K562 (cell line): Measurements from ENCODE around the gene ITGA1. TPM values are rescaled to one million over a fixed set of nuclear protein-coding genes. Genes with fewer than 3 reads are reported as not detected.

Source experiments
- ATAC-seq: fragments of 200-7000 bp; cut with Tn5 transposase; 3 replicates; pipeline ENCODE4 v1.9.1; 2020; ENCODE audit warnings: moderate library complexity
- BruUV-seq: library from RNA; stranded (reverse); fragments of 400-500 nt; replicated peaks from 2 replicates; lab custom pipeline; 2021; lab: Mats Ljungman, UMichigan
- CTCF ChIA-PET: fragments of 300-600 bp; formaldehyde crosslinking; extraction: SDS; loops from one replicate; lab custom pipeline; 2021; ENCODE audit warnings: low intra/inter-chr PET ratio; lab: Yijun Ruan, JAX
- POLR2A ChIA-PET: fragments of 300-600, 350-650 bp; sonication (Branson Sonifier 250); formaldehyde crosslinking; extraction: SDS; loops from one replicate; lab custom pipeline; 2021; ENCODE audit warnings: antibody characterized with exemption, inconsistent platforms; lab: Yijun Ruan, JAX
- DNase-seq, 4 experiments: peaks; one replicate each; pipeline versions ENCODE4 v3.0.0 to v3.0.0-alpha.2; 2011 to 2018; ENCODE audit warnings: low spot score in 3 of 4, mixed read lengths in 3 of 4; ENCODE audit errors: extremely low read depth in 1 of 4
- FAIRE-seq: peaks from 2 replicates; lab custom pipeline; 2011; peaks lifted over from hg19 to GRCh38; lab: Jason Lieb, UNC
- H2AFZ ChIP-seq: 2 replicates; pipeline ENCODE4 v1.6.0; 2011; ENCODE audit warnings: low read depth, low read length, control low read depth, inconsistent platforms
- H3K27ac ChIP-seq: fragments of 200-600 bp; 3 replicates; pipeline ENCODE4 v1.8.0; 2011; ENCODE audit warnings: low read depth, mild to moderate bottlenecking, control low read depth, inconsistent platforms, low read length, moderate library complexity, mixed read lengths; ENCODE audit errors: extremely low read depth
- H3K27me3 ChIP-seq, 2 experiments: fragments of 300-600 bp in 1 of 2; 2 replicates in 1 of 2; 3 replicates in 1 of 2; pipeline versions ENCODE4 v1.6.0 to v1.8.0; 2011; ENCODE audit warnings: inconsistent platforms in 2 of 2, low read length in 2 of 2, mild to moderate bottlenecking in 1 of 2, mixed read lengths in 1 of 2, moderate library complexity in 1 of 2; ENCODE audit not compliant: control insufficient read depth in 2 of 2, insufficient read depth in 2 of 2
- H3K36me3 ChIP-seq: fragments of 300-600 bp; 3 replicates; pipeline ENCODE4 v1.8.0; 2011; ENCODE audit warnings: mild to moderate bottlenecking, low read length, inconsistent platforms; ENCODE audit not compliant: control insufficient read depth, insufficient read depth
- H3K4me1 ChIP-seq, 2 experiments: fragments of 200-600 bp in 1 of 2; replicated peaks in 1 of 2; 2 replicates in 1 of 2; 3 replicates in 1 of 2; pipeline versions ENCODE4 v1.5.1 to v1.8.0; 2011; ENCODE audit warnings: inconsistent platforms in 2 of 2, low read length in 2 of 2, mild to moderate bottlenecking in 1 of 2, mixed read lengths in 1 of 2, moderate library complexity in 1 of 2; ENCODE audit not compliant: control insufficient read depth in 2 of 2, insufficient read depth in 2 of 2
- H3K4me2 ChIP-seq: 2 replicates; pipeline ENCODE4 v1.6.1; 2011; ENCODE audit warnings: low read length, control low read depth, inconsistent platforms, mixed read lengths; ENCODE audit not compliant: insufficient read depth
- H3K4me3 ChIP-seq: fragments of 200-600 bp; sonication (generic), shearing (Covaris generic); 2 replicates; pipeline ENCODE4 v1.5.1; 2016; ENCODE audit warnings: control low read depth, inconsistent platforms
- H3K79me2 ChIP-seq: fragments of 200-600 bp; 3 replicates; pipeline ENCODE4 v1.8.0; 2011; ENCODE audit warnings: low read length, inconsistent platforms; ENCODE audit not compliant: control insufficient read depth, insufficient read depth
- H3K9ac ChIP-seq, 2 experiments: 2 replicates each; pipeline versions ENCODE4 v1.6.0 to v1.6.1; 2011; ENCODE audit warnings: low read depth in 2 of 2, low read length in 2 of 2, control low read depth in 1 of 2, inconsistent platforms in 1 of 2, mild to moderate bottlenecking in 1 of 2, mixed read lengths in 1 of 2; ENCODE audit not compliant: insufficient read depth in 1 of 2
- H3K9me1 ChIP-seq: one replicate; pipeline ENCODE4 v1.6.0; 2011; ENCODE audit warnings: inconsistent platforms, mild to moderate bottlenecking, low read length, moderate library complexity; ENCODE audit not compliant: control insufficient read depth, insufficient read depth
- H3K9me3 ChIP-seq: replicated peaks from 2 replicates; pipeline ENCODE4 v1.5.1; 2011; ENCODE audit warnings: low read depth, low read length, inconsistent platforms; ENCODE audit not compliant: control insufficient read depth, insufficient read depth
- H4K20me1 ChIP-seq: replicated peaks from 2 replicates; pipeline ENCODE4 v1.6.1; 2011; ENCODE audit warnings: low read length, inconsistent platforms, mixed read lengths; ENCODE audit not compliant: control insufficient read depth, insufficient read depth
- MAFF ChIP-seq: IDR thresholded peaks from 2 replicates; pipeline ENCODE4 v1.6.1; 2012; ENCODE audit warnings: low read length, improper control_type of control experiment
- MNT ChIP-seq, 2 experiments: fragments of 450-650 bp; conservative IDR thresholded peaks; 2 replicates each; pipeline ENCODE4 v1.6.1; 2017; ENCODE audit warnings: mild to moderate bottlenecking in 2 of 2, moderate library complexity in 2 of 2
- MYBL2 ChIP-seq, 2 experiments: fragments of 450-650 bp in 1 of 2; sonication (generic) in 1 of 2; formaldehyde crosslinking in 1 of 2; IDR thresholded peaks; 2 replicates each; pipeline versions ENCODE4 v1.6.1 to v1.8.1; 2017 to 2022; ENCODE audit warnings: borderline replicate concordance in 1 of 2, inconsistent platforms in 1 of 2, low read depth in 1 of 2, mild to moderate bottlenecking in 1 of 2, missing genetic modification reagents in 1 of 2, moderate library complexity in 1 of 2
- POLR2A ChIP-seq: fragments of 450-650 bp; conservative IDR thresholded peaks from 2 replicates; pipeline ENCODE4 v1.6.1; 2016
- PTTG1 ChIP-seq: fragments of 450-650 bp; IDR thresholded peaks from 2 replicates; pipeline ENCODE4 v1.6.1; 2016; ENCODE audit warnings: low read depth, mild to moderate bottlenecking, missing genetic modification characterization, missing compliant biosample characterization
- TEAD1 ChIP-seq, 2 experiments: fragments of 450-650 bp in 1 of 2; sonication (generic) in 1 of 2; formaldehyde crosslinking; IDR thresholded peaks; 2 replicates each; pipeline versions ENCODE4 v1.4.0 to v1.8.0; 2020 to 2022; ENCODE audit warnings: mild to moderate bottlenecking in 2 of 2, missing genetic modification reagents in 1 of 2
- ZNF24 ChIP-seq: fragments of 450-650 bp; IDR thresholded peaks from 2 replicates; pipeline ENCODE4 v1.6.1; 2016
- ZNF507 ChIP-seq: conservative IDR thresholded peaks from 2 replicates; pipeline ENCODE4 v1.6.1; 2017; ENCODE audit warnings: missing genetic modification characterization, missing compliant biosample characterization
- ZNF76 ChIP-seq: fragments of 250-450 bp; sonication (Bioruptor Pico); IDR thresholded peaks from 2 replicates; pipeline ENCODE4 v1.4.0; 2020; ENCODE audit warnings: mild to moderate bottlenecking, moderate library complexity, borderline replicate concordance
- WGBS: fragments of 100-300 bp; shearing (Covaris generic); methylation state at CpG from one replicate; pipeline ENCODE4 v1.1.6; 2016; ENCODE audit warnings: low coverage, mixed read lengths; ENCODE audit not compliant: insufficient coverage; ENCODE audit errors: missing lambda C conversion rate; 5-methylcytosine and 5-hydroxymethylcytosine counted together
- in situ Hi-C: fragments of 300-500 bp; cut with MboI; formaldehyde crosslinking; loops from 4 replicates; pipeline ENCODE4 v1.15.0; 2018; ENCODE audit warnings: inconsistent platforms, mixed read lengths
- intact Hi-C: fragments of 100-400 bp; cut with micrococcal nuclease; formaldehyde crosslinking; loops from 2 replicates; pipeline ENCODE4 v1.14.2; 2022
- polyA plus RNA-seq, 8 experiments: library from polyadenylated mRNA; depleted of rRNA in 4 of 8; stranded (reverse) in 5 of 8; unstranded in 3 of 8; fragments of >200 nt; fragmentation: Nextera tagmentation in 2 of 8; fragmentation: Illumina TruSeq in 1 of 8; extraction: Ambion mirVana in 2 of 8; extraction: Trizol in 1 of 8; gene quantifications; 2 replicates each; pipeline versions ENCODE4 v1.2.1 to v1.2.3, GENCODE V29; 2011 to 2014; ENCODE audit warnings: inconsistent platforms in 1 of 8, missing spikeins in 1 of 8
- total RNA-seq, 7 experiments: library from RNA; depleted of rRNA in 6 of 7; stranded (reverse); fragments of >200 nt in 6 of 7; fragmentation: Illumina TruSeq in 2 of 7; extraction: Trizol in 2 of 7; gene quantifications; 2 replicates each; pipeline versions ENCODE4 v1.2.1 to v1.2.3, GENCODE V29; 2011 to 2021; ENCODE audit warnings: low replicate concordance in 1 of 7
- TF ChIP-seq, protein P1 (sequence below), 2 experiments: fragments of 450-650 bp; formaldehyde crosslinking in 1 of 2; IDR thresholded peaks; 2 replicates each; pipeline versions ENCODE4 v1.4.0 to v1.6.1; 2014 to 2020; ENCODE audit warnings: mild to moderate bottlenecking in 2 of 2, borderline replicate concordance in 1 of 2, low read depth in 1 of 2
- TF ChIP-seq, protein P2 (sequence below): sonication (generic); formaldehyde crosslinking; IDR thresholded peaks from 2 replicates; pipeline ENCODE4 v1.9.0; 2022; ENCODE audit warnings: mild to moderate bottlenecking, missing genetic modification reagents

The ITGA1 gene
- total and polyA plus RNA-seq, 9 of the 15 experiments (the other 6 are each of a cell fraction or from before 2014, with no cell fraction given): 0.04 to 0.22 TPM; not detected in 7

- CTCF ChIA-PET: no interaction called here
- H3K9me3 ChIP-seq: no peaks in the 10 kb centered on the region
- no peaks in the 10 kb centered on the region; the same call in 1 of the 2 replicates for H4K20me1 ChIP-seq
- H3K4me1 ChIP-seq: no peaks in the 10 kb centered on the region
- no peak for FAIRE-seq
- H3K27ac ChIP-seq: no peak overlapping the region
- 0% methylated on average over 2 of the region's 2 CpGs for WGBS
- no peaks in the 10 kb centered on the region for H3K36me3 ChIP-seq
- no peak for ATAC-seq
- H3K79me2 ChIP-seq: no peaks in the 10 kb centered on the region
- H3K4me3 ChIP-seq: no peak overlapping the region
- DNase-seq: no peak
- in situ Hi-C loops: no loop called here
- POLR2A ChIA-PET: no interaction called here
- H2AFZ ChIP-seq: no peak overlapping the region
- H3K27me3 ChIP-seq: peaks cover 0 to 4% of the 10 kb centered on the region in 2 experiments; a peak in 1 of 5 replicates
- H3K9me1 ChIP-seq: no peaks in the 10 kb centered on the region
- H3K4me2 ChIP-seq: no peak overlapping the region
- no TSS peak for BruUV-seq
- no peak overlapping the region for H3K9ac ChIP-seq
- intact Hi-C loops: no loop called here
- TF ChIP-seq TEAD1 (CRISPR knock-in tag; IDR thresholded peaks at IDR 0.05): no peak
- TF ChIP-seq MAFF: no peak
- no peak for TF ChIP-seq PTTG1
- TF ChIP-seq, protein P1, sequence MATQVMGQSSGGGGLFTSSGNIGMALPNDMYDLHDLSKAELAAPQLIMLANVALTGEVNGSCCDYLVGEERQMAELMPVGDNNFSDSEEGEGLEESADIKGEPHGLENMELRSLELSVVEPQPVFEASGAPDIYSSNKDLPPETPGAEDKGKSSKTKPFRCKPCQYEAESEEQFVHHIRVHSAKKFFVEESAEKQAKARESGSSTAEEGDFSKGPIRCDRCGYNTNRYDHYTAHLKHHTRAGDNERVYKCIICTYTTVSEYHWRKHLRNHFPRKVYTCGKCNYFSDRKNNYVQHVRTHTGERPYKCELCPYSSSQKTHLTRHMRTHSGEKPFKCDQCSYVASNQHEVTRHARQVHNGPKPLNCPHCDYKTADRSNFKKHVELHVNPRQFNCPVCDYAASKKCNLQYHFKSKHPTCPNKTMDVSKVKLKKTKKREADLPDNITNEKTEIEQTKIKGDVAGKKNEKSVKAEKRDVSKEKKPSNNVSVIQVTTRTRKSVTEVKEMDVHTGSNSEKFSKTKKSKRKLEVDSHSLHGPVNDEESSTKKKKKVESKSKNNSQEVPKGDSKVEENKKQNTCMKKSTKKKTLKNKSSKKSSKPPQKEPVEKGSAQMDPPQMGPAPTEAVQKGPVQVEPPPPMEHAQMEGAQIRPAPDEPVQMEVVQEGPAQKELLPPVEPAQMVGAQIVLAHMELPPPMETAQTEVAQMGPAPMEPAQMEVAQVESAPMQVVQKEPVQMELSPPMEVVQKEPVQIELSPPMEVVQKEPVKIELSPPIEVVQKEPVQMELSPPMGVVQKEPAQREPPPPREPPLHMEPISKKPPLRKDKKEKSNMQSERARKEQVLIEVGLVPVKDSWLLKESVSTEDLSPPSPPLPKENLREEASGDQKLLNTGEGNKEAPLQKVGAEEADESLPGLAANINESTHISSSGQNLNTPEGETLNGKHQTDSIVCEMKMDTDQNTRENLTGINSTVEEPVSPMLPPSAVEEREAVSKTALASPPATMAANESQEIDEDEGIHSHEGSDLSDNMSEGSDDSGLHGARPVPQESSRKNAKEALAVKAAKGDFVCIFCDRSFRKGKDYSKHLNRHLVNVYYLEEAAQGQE (IDR thresholded peaks at IDR 0.05; ENCODE audit: borderline replicate concordance): no peak
- TF ChIP-seq, protein P1 (CRISPR knock-in tag; IDR thresholded peaks at IDR 0.05; ENCODE audit: low read depth): no peak
- TF ChIP-seq, protein P2, sequence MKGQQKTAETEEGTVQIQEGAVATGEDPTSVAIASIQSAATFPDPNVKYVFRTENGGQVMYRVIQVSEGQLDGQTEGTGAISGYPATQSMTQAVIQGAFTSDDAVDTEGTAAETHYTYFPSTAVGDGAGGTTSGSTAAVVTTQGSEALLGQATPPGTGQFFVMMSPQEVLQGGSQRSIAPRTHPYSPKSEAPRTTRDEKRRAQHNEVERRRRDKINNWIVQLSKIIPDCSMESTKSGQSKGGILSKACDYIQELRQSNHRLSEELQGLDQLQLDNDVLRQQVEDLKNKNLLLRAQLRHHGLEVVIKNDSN (CRISPR knock-in tag): no peak
- TF ChIP-seq ZNF24: no peak
- no peak for TF ChIP-seq POLR2A
- no peak for TF ChIP-seq ZNF507 (tag)
- TF ChIP-seq ZNF76: no peak
- no peak for TF ChIP-seq MYBL2 (IDR thresholded peaks at IDR 0.05; ENCODE audit: low read depth)
- TF ChIP-seq MYBL2 (CRISPR knock-in tag; IDR thresholded peaks at IDR 0.05; ENCODE audit: borderline replicate concordance): no peak
- TF ChIP-seq MNT (conservative IDR thresholded peaks at IDR 0.05): no peak
These were observed 133.2 kb downstream of the ITGA1 start for GRCh38 chr5:52920929-52921328.
